Activated B cell treated with CpG ODN at 0.5 μM for 24 hours (primary cell): ENCODE measurements around the gene MLLT10. TPM values are rescaled to one million over a fixed set of nuclear protein-coding genes. Genes with fewer than 3 reads are reported as not detected.
"Not testable (repeated sequence)": the region's sequence is repeated elsewhere in the genome, so short reads cannot be mapped to it uniquely, and the experiment has no call there.

Source experiments
- ATAC-seq: fragments of 200-7000 bp; cut with Tn5 transposase; one replicate; pipeline ENCODE4 v1.10.0; 2021; ENCODE audit warnings: low read depth, mild to moderate bottlenecking, moderate library complexity
- CTCF ChIA-PET: fragments of 350-600 bp; sonication (Branson Sonifier 250); formaldehyde crosslinking; loops from one replicate; lab custom pipeline; 2021; ENCODE audit warnings: antibody characterized with exemption; lab: Charles Lee
- POLR2A ChIA-PET: fragments of 350-600 bp; sonication (Branson Sonifier 250); formaldehyde crosslinking; loops from one replicate; lab custom pipeline; 2021; ENCODE audit warnings: antibody characterized with exemption; lab: Charles Lee
- DNase-seq: peaks from one replicate; pipeline ENCODE4 v3.0.0; 2022
- H3K27ac Mint-ChIP-seq: one replicate; pipeline ENCODE4 v1.8.0; 2020; ENCODE audit warnings: mixed read lengths
- H3K27me3 Mint-ChIP-seq: one replicate; pipeline ENCODE4 v1.8.0; 2021; ENCODE audit warnings: mixed read lengths
- H3K36me3 Mint-ChIP-seq: one replicate; pipeline ENCODE4 v1.8.0; 2021; ENCODE audit warnings: low read depth, mixed read lengths
- H3K4me1 Mint-ChIP-seq: one replicate; pipeline ENCODE4 v1.8.0; 2021; ENCODE audit warnings: mixed read lengths
- H3K4me3 Mint-ChIP-seq: one replicate; pipeline ENCODE4 v1.8.0; 2020; ENCODE audit warnings: mild to moderate bottlenecking, mixed read lengths
- H3K9me3 Mint-ChIP-seq: one replicate; pipeline ENCODE4 v1.8.0; 2020; ENCODE audit warnings: mixed read lengths
- CTCF ChIP-seq: fragments of 200-600 bp; IDR thresholded peaks from one replicate; pipeline ENCODE4 v1.8.0; 2022; ENCODE audit warnings: antibody characterized with exemption, mild to moderate bottlenecking
- intact Hi-C: fragments of 100-400 bp; cut with micrococcal nuclease; formaldehyde crosslinking; loops from one replicate; pipeline ENCODE4 v1.15.1; 2024
- total RNA-seq: library from RNA; stranded (reverse); gene quantifications from 2 replicates; pipeline ENCODE4 v1.2.3, GENCODE V29; 2022

MLLT10 gene
- total RNA-seq, 1 donor from 2014 or later: 48.7 TPM

GRCh38 chr10:21707498-21707897, 173.5 kb downstream of the MLLT10 start:
- no peak for DNase-seq
- H3K36me3 Mint-ChIP-seq: peaks cover 41% of the 10 kb centered on the region
- ATAC-seq: no peak
- CTCF ChIA-PET: no interaction called here
- peaks cover 26% of the 10 kb centered on the region for H3K4me1 Mint-ChIP-seq
- intact Hi-C loops: no loop called here
- no peak overlapping the region for H3K27ac Mint-ChIP-seq
- no peaks in the 10 kb centered on the region for H3K27me3 Mint-ChIP-seq
- POLR2A ChIA-PET: interaction anchor here (0.7 kb wide), 1 partner anchor 170 kb away, joined by 7 read pairs; no protein-coding TSS in a partner anchor
- TF ChIP-seq CTCF: no peak
- no peaks in the 10 kb centered on the region for H3K9me3 Mint-ChIP-seq
- H3K4me3 Mint-ChIP-seq: no peak overlapping the region

GRCh38 chr10:21712975-21713374, 178.9 kb downstream of the MLLT10 start:
- Mint-ChIP-seq H3K9me3 (no peaks in the 10 kb centered on the region), H3K4me3 (no peak overlapping the region), H3K4me1 (peaks cover 15% of the 10 kb centered on the region), H3K27me3 (no peaks in the 10 kb centered on the region), H3K36me3 (peaks cover 52% of the 10 kb centered on the region), H3K27ac (no peak overlapping the region)
- ChIA-PET POLR2A (no interaction called here), CTCF (no interaction called here)
- ATAC-seq: no peak
- intact Hi-C loops: no loop called here
- TF ChIP-seq CTCF: no peak
- no peak for DNase-seq

- Mint-ChIP-seq H3K4me1 (peaks cover 5% of the 10 kb centered on the region), H3K27ac (no peak overlapping the region), H3K9me3 (no peaks in the 10 kb centered on the region), H3K4me3 (no peak overlapping the region), H3K27me3 (no peaks in the 10 kb centered on the region), H3K36me3 (peaks cover 56% of the 10 kb centered on the region)
- CTCF ChIA-PET: no interaction called here
- intact Hi-C loops: no loop called here
- POLR2A ChIA-PET: no interaction called here
- no peak for ATAC-seq
- no peak for DNase-seq
- TF ChIP-seq CTCF: no peak
These were observed 181.6 kb downstream of the MLLT10 start for GRCh38 chr10:21715531-21716195.

GRCh38 chr10:21717437-21718054, 183.5 kb downstream of the MLLT10 start:
- H3K27me3 Mint-ChIP-seq, CTCF ChIA-PET, H3K4me3 Mint-ChIP-seq, H3K9me3 Mint-ChIP-seq, DNase-seq, POLR2A ChIA-PET, H3K4me1 Mint-ChIP-seq, intact Hi-C loops, ATAC-seq, H3K27ac Mint-ChIP-seq: not testable (repeated sequence)
- peaks cover 57% of the 10 kb centered on the region for H3K36me3 Mint-ChIP-seq

GRCh38 chr10:21719502-21719901, 185.5 kb downstream of the MLLT10 start:
- H3K4me1 Mint-ChIP-seq: peaks cover 4% of the 10 kb centered on the region
- DNase-seq (no peak), ATAC-seq (no peak)
- POLR2A ChIA-PET: no interaction called here
- H3K9me3 Mint-ChIP-seq: no peaks in the 10 kb centered on the region
- H3K4me3 Mint-ChIP-seq: no peak overlapping the region
- CTCF ChIA-PET: no interaction called here
- intact Hi-C loops: no loop called here
- H3K36me3 Mint-ChIP-seq: peaks cover 53% of the 10 kb centered on the region
- no peak overlapping the region for H3K27ac Mint-ChIP-seq
- TF ChIP-seq CTCF: no peak
- no peaks in the 10 kb centered on the region for H3K27me3 Mint-ChIP-seq
